ENCODE measurements around the gene PHF20.
A peak's percentile ranks its signal among the peaks of the same experiment; 100 is the strongest.
"Not testable (repeated sequence)": the region's sequence is repeated elsewhere in the genome, so short reads cannot be mapped to it uniquely, and the experiment has no call there.

The PHF20 gene

GRCh38 chr20:35830264-35830663 lies 58.4 kb downstream of the PHF20 start:
- no peak overlapping the region for H3K4me3 ChIP-seq
- no peak overlapping the region for H3K27ac ChIP-seq

GRCh38 chr20:35831029-35831428 lies 59.2 kb downstream of the PHF20 start:
- no peak overlapping the region for H3K27ac ChIP-seq
- H3K4me3 ChIP-seq: no peak overlapping the region

GRCh38 chr20:35831971-35832370 lies 60.2 kb downstream of the PHF20 start:
- Histone ChIP-seq H3K4me3 (no peak overlapping the region), H3K27ac (no peak overlapping the region)

- no peak overlapping the region for H3K4me3 ChIP-seq
- H3K27ac ChIP-seq: no peak overlapping the region
Measured at GRCh38 chr20:35833241-35833640, 61.4 kb downstream of the PHF20 start.

GRCh38 chr20:35837577-35838195 lies 65.9 kb downstream of the PHF20 start:
- Histone ChIP-seq H3K27ac (peak overlapping the region in 2 of 21 experiments; percentile 29 to 50), H3K4me3 (no peak overlapping the region)

GRCh38 chr20:35838205-35838604 lies 66.4 kb downstream of the PHF20 start:
- no peak overlapping the region for H3K27ac ChIP-seq
- H3K4me3 ChIP-seq: no peak overlapping the region

- Histone ChIP-seq H3K4me3 (no peak overlapping the region), H3K27ac (peak overlapping the region in 2 of 21 experiments; percentile 19 to 26)
Measured at GRCh38 chr20:35839904-35840303, 68.1 kb downstream of the PHF20 start.

- H3K4me3 ChIP-seq: no peak overlapping the region
- H3K27ac ChIP-seq: peak overlapping the region in 4 of 21 experiments; percentile 14 to 55 (median 22)
Measured at GRCh38 chr20:35840421-35840820, 68.6 kb downstream of the PHF20 start.

GRCh38 chr20:35842361-35842760 lies 70.5 kb downstream of the PHF20 start:
- Histone ChIP-seq H3K4me3 (no peak overlapping the region), H3K27ac (no peak overlapping the region)

- not testable (repeated sequence) for H3K27ac ChIP-seq, H3K4me3 ChIP-seq
Measured at GRCh38 chr20:35843894-35844293, 72.1 kb downstream of the PHF20 start.

- no peak overlapping the region for H3K4me3 ChIP-seq
- H3K27ac ChIP-seq: no peak overlapping the region
Measured at GRCh38 chr20:35845561-35845960, 73.7 kb downstream of the PHF20 start.

- Histone ChIP-seq H3K27ac (peak overlapping the region in 4 of 21 experiments; percentile 1 to 47 (median 15)), H3K4me3 (no peak overlapping the region)
Measured at GRCh38 chr20:35849706-35850105, 77.9 kb downstream of the PHF20 start.

GRCh38 chr20:35851659-35852058 lies 79.8 kb downstream of the PHF20 start:
- not testable (repeated sequence) for H3K27ac ChIP-seq

GRCh38 chr20:35854713-35855348 lies 83.0 kb downstream of the PHF20 start:
- H3K4me3 ChIP-seq: no peak overlapping the region
- H3K27ac ChIP-seq: no peak overlapping the region

More at GRCh38 chr20:35851659-35852058, 79.8 kb downstream of the PHF20 start:
- not testable (repeated sequence) for H3K4me3 ChIP-seq

GRCh38 chr20:35855641-35856040 lies 83.8 kb downstream of the PHF20 start:
- not testable (repeated sequence) for H3K4me3 ChIP-seq
- peak overlapping the region in 1 of 21 experiments; percentile 11 for H3K27ac ChIP-seq

- no peak overlapping the region for H3K4me3 ChIP-seq
- H3K27ac ChIP-seq: peak overlapping the region in 3 of 21 experiments; percentile 2 to 11 (median 7)
Measured at GRCh38 chr20:35856866-35857265, 85.1 kb downstream of the PHF20 start.

- Histone ChIP-seq H3K4me3 (no peak overlapping the region), H3K27ac (peak overlapping the region in 1 of 21 experiments; percentile 33)
Measured at GRCh38 chr20:35866418-35867202, 94.8 kb downstream of the PHF20 start.

GRCh38 chr20:35870541-35871258 lies 98.9 kb downstream of the PHF20 start:
- Histone ChIP-seq H3K4me3 (no peak overlapping the region), H3K27ac (peak overlapping the region in 11 of 21 experiments; percentile 1 to 72 (median 54))

GRCh38 chr20:35871259-35871771 lies 99.5 kb downstream of the PHF20 start:
- Histone ChIP-seq H3K27ac (peak overlapping the region in 11 of 21 experiments; percentile 1 to 72 (median 54)), H3K4me3 (no peak overlapping the region)

- peak overlapping the region in 12 of 21 experiments; percentile 31 to 79 (median 71) for H3K27ac ChIP-seq
Measured at GRCh38 chr20:35876033-35876320, 104.2 kb downstream of the PHF20 start.

More at GRCh38 chr20:35876033-35876320, 104.2 kb downstream of the PHF20 start:
- no peak overlapping the region for H3K4me3 ChIP-seq
